H1 (cell line): ENCODE measurements around the gene LRRC14B.

Experiments
- ATF3 ChIP-seq: IDR thresholded peaks from 2 replicates; pipeline ENCODE4 v1.6.1; 2011; ENCODE audit warnings: low read depth, mild to moderate bottlenecking, low read length; ENCODE audit not compliant: insufficient read depth
- CEBPB ChIP-seq: IDR thresholded peaks from 2 replicates; pipeline ENCODE4 v1.6.1; 2012; ENCODE audit warnings: low read depth, low read length
- CTCF ChIP-seq, 3 experiments: IDR thresholded peaks; 1 replicate in 2 of 3; 2 replicates in 1 of 3; pipeline versions ENCODE4 v1.5.1 to v1.6.1; 2011; ENCODE audit warnings: low read length in 3 of 3, mild to moderate bottlenecking in 3 of 3, inconsistent platforms in 2 of 3, low read depth in 1 of 3, moderate library complexity in 1 of 3; ENCODE audit not compliant: insufficient read depth in 1 of 3; ENCODE audit errors: control extremely low read depth in 1 of 3
- E2F6 ChIP-seq: IDR thresholded peaks from 2 replicates; pipeline ENCODE4 v1.6.1; 2012; ENCODE audit warnings: inconsistent platforms
- EP300 ChIP-seq, 2 experiments: IDR thresholded peaks; 1 replicate in 1 of 2; 2 replicates in 1 of 2; pipeline ENCODE4 v1.6.1; 2011 to 2012; ENCODE audit warnings: low read depth in 2 of 2, low read length in 2 of 2, mild to moderate bottlenecking in 2 of 2, borderline replicate concordance in 1 of 2, inconsistent platforms in 1 of 2, moderate library complexity in 1 of 2
- EZH2 ChIP-seq: fragments of 200-600 bp; sonication (generic); IDR thresholded peaks from 2 replicates; pipeline ENCODE4 v1.7.1; 2012; ENCODE audit warnings: low read depth, mild to moderate bottlenecking, moderate library complexity, low read length, inconsistent platforms; ENCODE audit not compliant: severe bottlenecking
- HDAC2 ChIP-seq, 2 experiments: fragments of 300-600 bp in 1 of 2; sonication (generic) in 1 of 2; IDR thresholded peaks; 2 replicates each; pipeline ENCODE4 v1.6.1; 2011 to 2012; ENCODE audit warnings: low read depth in 2 of 2, low read length in 2 of 2, mild to moderate bottlenecking in 2 of 2, moderate library complexity in 2 of 2, borderline replicate concordance in 1 of 2, inconsistent platforms in 1 of 2
- MAFK ChIP-seq: IDR thresholded peaks from 2 replicates; pipeline ENCODE4 v1.6.1; 2012; ENCODE audit warnings: low read depth, mild to moderate bottlenecking, improper control_type of control experiment, low read length
- POLR2A ChIP-seq, 2 experiments: IDR thresholded peaks; 1 replicate in 1 of 2; 2 replicates in 1 of 2; pipeline ENCODE4 v1.6.1; 2011; ENCODE audit warnings: low read depth in 2 of 2, low read length in 2 of 2, mild to moderate bottlenecking in 2 of 2; ENCODE audit errors: control extremely low read depth in 1 of 2
- POLR2AphosphoS5 ChIP-seq: IDR thresholded peaks from 2 replicates; pipeline ENCODE4 v1.6.1; 2011; ENCODE audit warnings: low read depth, low read length
- RAD21 ChIP-seq, 2 experiments: IDR thresholded peaks in 1 of 2; conservative IDR thresholded peaks in 1 of 2; 2 replicates each; pipeline ENCODE4 v1.6.1; 2011; ENCODE audit warnings: low read depth in 2 of 2, low read length in 2 of 2, improper control_type of control experiment in 1 of 2, inconsistent platforms in 1 of 2, mild to moderate bottlenecking in 1 of 2, moderate library complexity in 1 of 2
- TCF12 ChIP-seq: IDR thresholded peaks from 2 replicates; pipeline ENCODE4 v1.6.1; 2011; ENCODE audit warnings: low read depth, mild to moderate bottlenecking, low read length
- YY1 ChIP-seq: IDR thresholded peaks from 2 replicates; pipeline ENCODE4 v1.6.1; 2011; ENCODE audit warnings: low read depth, mild to moderate bottlenecking, low read length
- ZNF274 ChIP-seq: IDR thresholded peaks from 2 replicates; pipeline ENCODE4 v1.7.0; 2012; ENCODE audit warnings: low read length, borderline replicate concordance; ENCODE audit errors: extremely low read depth

GRCh38 chr5:150746-151145 is 40.5 kb upstream of the LRRC14B start:
- TF ChIP-seq YY1 (no peak), CTCF (IDR thresholded peaks at IDR 0.05; ENCODE audit: control extremely low read depth in 1 of 3, insufficient read depth in 1 of 3, low read depth in 1 of 3, low read length in 3 of 3) (no peak), POLR2A (IDR thresholded peaks at IDR 0.05; ENCODE audit: control extremely low read depth in 1 of 2, low read depth in 2 of 2, low read length in 2 of 2) (no peak), POLR2AphosphoS5 (no peak), TCF12 (no peak), HDAC2 (IDR thresholded peaks at IDR 0.05; ENCODE audit: borderline replicate concordance in 1 of 2, low read depth in 2 of 2, low read length in 2 of 2) (no peak), ZNF274 (no peak), E2F6 (no peak), ATF3 (no peak), EP300 (IDR thresholded peaks at IDR 0.05; ENCODE audit: borderline replicate concordance in 1 of 2, low read depth in 2 of 2, low read length in 2 of 2) (no peak), RAD21 (IDR thresholded peaks at IDR 0.05 in 1 of 2, conservative IDR thresholded peaks at IDR 0.05 in 1 of 2; ENCODE audit: low read depth in 2 of 2, low read length in 2 of 2) (no peak), MAFK (no peak), EZH2 (no peak), CEBPB (no peak)
